ENCODE data around the gene DAB1.

- TF ChIP-seq CTCF (IDR thresholded peaks at IDR 0.05) = no peak
- TF ChIP-seq POLR2AphosphoS5 (IDR thresholded peaks at IDR 0.05) = no peak
These were observed 277.8 kb downstream of the DAB1 start for GRCh38 chr1:57146100-57146499.

Measured in sigmoid colon (tissue), 4 donors.